HK-2 (cell line): ENCODE results near the gene DYNC1LI2.
A peak's percentile ranks its signal among the peaks of the same experiment; 100 is the strongest.
"Not testable (repeated sequence)": the region's sequence is repeated elsewhere in the genome, so short reads cannot be mapped to it uniquely, and the experiment has no call there.

ENCODE experiments used
- DNase-seq: peaks from one replicate; pipeline ENCODE4 v3.0.0-alpha.2; 2018; ENCODE audit not compliant: unreplicated experiment

Gene DYNC1LI2

DNA sequence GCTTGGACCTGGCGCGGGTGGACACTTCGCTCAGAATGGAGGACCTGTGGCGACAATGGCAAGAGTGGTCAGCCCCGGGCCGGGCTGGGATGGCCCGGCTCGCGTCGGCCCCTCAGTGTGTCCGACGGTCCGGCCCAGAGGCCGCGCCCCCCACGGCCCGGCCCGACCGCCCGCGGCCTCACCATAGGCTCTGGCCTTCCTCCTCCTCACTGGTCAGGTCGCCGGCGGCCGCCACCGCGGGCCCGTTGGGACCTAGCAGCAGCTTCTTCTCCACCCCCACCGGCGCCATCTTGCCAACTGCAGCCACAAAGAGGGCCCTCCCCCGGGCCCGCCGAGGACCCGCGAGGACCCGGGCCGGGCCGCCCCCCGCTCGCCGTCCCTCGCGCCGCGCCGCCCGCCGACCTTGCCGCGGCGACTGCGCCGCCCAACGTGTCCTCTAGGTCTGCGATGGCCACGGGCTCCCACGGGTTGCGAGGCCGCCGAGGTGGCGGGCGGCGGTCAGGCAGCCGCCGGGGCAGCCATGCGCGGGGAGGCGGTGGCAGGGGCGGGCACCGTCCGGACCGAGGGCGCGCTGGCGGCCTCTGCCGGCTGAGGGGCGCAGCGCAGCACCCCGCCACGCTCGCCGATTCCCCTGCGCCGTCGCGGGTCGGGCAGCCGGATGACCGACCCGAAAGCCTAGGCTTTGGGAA lies at the start of gene DYNC1LI2:
Gene DYNC1LI2 (minus strand): TSS at position 307 of the 689 bp plus-strand sequence. CDS start 18 bp downstream, at position 289.
- DNase-seq: peak; percentile 83

DNA sequence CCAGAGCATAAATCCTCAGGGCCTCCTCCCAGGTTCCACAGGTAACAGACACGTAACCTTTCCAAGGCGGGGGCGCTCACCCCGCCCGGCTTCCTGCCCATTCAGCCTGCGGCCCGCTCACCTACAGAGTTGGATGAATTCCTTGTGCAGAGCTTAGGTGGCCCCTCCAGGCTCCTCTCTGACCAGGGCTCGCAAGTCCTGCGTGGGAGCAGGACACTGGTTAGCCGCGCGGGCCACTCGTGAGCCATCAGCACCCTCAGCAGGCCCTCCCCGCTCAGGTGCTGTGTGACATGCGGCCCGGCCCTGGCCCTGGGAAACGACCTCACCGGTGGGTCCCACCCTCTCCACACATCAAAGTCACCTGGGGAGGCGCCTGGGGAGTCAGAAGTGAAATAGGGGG lies 49.4 kb upstream of the DYNC1LI2 start:
- DNase-seq: no peak

DNA sequence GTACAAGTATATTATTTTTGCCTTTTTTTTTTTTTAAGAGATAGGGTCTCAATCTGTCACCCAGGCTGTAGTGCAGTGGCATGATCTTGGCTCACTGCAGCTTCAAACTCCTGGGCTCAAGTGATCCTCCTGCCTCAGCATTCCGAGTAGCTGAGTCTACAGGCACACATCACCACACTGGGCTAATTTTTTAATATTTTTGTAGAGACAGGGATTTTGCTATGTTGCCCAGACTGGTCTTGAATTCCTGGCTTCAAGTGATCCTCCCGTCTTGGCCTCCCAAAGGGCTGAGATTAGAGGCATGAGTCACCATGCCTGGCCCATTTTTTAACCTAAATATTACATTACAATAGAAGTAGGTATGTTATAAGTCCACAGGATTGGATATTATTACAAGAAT lies 46.8 kb upstream of the DYNC1LI2 start:
- DNase-seq: no peak

DNA sequence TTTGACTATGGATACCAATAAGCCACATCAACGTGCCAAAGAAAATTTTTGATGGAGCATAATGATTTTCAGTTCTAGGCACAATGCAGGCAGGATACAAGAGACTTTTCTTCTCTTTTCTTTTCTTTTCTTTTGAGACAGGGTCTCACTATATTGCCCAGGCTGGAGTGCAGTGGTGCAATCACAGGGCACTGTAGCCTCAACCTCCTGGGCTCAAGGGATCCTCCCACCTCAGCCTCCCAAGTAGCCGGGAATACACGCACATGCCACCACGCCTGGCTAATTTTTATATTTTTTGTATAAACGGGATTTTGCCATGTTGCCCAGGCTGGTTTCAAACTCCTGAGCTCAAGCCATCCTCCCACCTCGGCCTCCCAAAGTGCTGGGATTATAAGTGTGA lies 42.6 kb upstream of the DYNC1LI2 start:
- not testable (repeated sequence) for DNase-seq

DNA sequence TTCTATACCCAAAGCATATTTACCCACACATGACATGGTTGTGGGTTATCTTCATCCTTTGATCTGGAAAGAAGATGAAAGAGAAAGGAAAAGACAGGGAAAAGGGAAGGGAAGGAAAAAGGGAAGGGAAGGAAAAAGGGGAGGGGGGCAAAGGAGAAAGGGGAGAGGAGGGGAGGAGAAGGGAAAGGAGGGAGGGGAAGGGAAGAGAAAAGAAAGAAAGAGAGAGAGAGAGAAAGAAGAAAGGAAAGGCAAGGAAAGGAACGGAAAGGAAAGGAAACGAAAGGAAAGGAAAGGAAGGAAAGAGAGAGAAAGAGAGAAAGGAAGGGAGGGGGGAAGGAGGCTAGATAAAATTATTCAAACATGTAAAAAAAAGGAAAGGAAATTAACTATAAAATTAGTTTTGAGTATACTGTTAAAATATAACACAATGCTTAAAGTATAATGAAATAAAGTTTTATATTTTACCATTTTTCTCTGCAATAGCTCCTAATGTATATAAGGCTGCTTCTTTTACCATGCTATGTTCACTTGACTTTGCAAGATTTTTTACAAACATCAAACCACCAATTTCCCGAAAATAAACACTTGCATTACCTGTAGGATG lies 38.8 kb upstream of the DYNC1LI2 start:
- no peak for DNase-seq

DNA sequence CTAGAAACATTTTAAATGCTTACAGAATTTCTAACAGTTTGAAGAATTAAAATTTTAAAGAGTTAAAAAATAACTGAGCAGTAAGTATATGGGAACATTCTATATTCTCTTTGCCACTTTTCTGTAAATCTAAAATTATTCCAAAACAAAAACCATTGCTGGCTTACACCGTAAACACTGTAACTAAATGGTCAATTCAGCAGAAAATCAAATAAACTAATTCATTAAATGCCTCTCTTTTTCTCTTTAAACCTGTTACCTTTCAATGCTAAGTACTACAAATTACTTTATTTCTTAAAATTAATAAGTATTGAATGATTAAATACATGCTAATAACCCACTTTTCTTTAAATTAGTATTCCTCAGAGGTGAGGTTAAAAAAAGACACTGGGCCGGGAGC lies 36.0 kb upstream of the DYNC1LI2 start:
- no peak for DNase-seq

DNA sequence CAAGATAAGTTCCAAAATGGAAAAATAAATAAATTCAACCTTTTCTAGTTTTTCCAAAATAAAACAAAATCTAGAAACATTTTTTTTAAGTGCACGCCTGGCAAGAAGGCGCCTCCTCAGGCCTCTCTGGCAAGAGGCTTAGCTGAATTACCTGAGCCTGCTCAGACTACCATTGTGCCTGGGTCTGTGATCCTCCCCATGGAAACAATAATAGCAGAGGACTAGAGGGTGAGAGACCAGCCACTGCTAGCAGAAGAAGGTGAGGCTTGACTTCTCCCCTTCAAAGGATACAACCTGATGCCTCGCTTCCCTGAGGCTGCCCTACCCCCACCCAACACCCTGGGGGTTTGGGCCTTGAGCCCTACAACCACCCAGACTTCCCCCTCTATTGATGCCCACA lies 35.1 kb upstream of the DYNC1LI2 start:
- no peak for DNase-seq

DNA sequence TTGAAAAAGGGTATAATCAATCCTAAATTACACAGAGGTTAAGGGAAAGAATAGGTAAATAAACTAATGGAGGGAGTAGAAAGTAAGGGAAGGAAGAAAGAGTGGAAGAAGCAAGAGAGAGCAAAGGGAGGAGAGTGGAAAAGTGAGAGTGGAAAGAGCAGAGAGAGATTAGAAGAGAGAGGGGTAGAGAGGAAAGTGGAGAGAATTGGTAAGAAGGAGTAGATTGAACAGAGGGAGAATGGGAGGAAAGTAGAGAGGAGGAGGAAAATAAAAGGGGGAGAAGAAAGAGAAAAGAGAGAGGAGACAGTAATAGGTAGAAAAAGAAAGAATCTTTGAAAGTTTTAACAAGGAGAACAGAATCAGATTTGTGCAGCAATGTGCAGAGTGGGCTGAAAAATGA lies 25.0 kb upstream of the DYNC1LI2 start:
- DNase-seq: no peak

DNA sequence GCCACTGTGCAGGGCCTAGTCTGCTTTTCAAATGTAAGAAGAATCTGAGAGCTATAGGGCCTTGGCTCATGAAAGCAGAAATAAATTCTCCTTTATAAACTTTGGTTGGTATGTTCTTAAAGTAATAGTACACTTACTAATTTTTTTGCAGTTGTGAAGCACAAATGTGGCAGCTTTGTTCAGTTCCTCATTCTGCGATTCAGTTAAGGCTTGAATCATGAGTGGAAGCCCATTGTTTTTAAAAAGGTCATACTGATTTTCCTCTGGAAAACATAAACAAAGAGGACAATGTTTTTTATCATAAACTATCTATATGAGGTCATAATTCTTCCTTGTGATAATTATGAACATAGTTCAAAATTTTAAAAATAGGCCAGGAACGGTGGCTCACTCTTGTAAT lies 23.6 kb upstream of the DYNC1LI2 start:
- DNase-seq: no peak

DNA sequence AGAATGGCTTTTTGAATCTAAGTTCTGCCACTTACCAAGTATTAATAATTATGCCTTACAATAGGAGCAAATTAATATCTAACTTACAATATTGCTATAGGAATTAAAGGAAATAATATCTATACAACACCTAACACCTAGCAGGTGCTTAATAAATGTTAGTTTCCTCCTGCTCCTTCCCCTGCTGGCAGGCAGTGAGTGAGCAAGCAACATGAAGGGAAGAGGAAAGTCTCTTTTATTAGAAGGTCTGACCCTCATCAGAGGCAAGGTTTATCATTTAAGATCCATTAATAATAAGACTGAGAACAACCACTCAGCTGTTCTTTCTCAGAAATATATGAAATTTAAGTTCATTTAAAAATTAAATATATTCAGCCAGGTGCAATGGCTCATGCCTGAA lies 6.7 kb upstream of the DYNC1LI2 start:
- DNase-seq: no peak

DNA sequence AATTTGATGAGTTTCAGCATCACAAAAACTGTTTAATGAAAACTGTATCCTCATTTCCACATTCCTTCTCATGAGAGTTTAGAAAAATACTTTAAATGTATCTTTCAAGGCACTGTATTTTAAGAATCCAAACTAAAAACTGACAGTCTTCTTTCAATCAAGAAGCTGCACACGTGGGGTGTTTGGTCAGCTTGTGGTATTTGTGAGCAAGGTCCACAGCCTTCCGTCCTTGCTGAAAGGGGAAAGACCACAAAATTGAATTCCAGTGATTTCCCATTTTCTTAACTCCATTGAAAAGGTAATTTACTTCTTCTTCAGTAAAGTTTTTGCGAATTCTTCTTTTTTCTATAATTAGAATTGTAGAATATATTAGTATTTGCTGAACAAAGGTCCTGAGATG lies 3.4 kb upstream of the DYNC1LI2 start:
- DNase-seq: no peak

DNA sequence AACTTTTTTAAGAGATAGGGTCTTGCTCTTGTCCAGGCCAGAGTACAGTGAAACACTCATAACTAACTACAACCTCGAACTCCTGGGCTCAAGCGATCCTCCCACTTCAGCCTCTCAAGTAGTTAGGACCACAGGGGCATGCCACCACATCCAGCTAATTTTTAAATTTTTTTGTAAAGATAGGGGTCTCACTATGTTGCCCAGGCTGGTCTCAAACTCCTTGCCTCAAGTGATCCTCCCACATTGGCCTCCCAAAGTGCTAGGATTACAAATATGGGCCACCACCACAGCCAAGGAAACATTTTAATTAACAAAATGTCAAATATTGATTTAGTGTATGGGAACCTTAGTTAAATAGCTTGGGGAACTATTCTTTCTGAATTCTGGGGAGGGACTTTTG lies 2.8 kb upstream of the DYNC1LI2 start:
- no peak for DNase-seq

DNA sequence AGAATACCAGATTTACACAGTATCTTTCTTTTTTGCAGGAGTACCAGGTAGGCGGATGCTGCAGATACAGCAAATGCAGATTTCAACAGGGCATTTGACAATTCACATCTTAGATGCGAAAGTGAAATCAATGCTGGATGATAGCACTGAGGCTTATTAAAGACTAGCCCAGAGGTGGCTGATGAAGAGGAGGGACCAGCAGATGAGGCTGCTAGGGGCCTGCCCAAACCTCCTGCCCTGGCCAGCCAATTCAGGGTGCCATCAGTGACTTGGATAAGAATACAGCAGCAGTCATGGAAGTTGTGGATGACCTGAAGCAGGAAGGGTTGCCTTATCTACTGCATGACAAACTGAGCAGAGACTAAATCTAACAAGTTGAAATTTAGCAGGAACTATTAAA lies 1.5 kb upstream of the DYNC1LI2 start:
- no peak for DNase-seq

DNA sequence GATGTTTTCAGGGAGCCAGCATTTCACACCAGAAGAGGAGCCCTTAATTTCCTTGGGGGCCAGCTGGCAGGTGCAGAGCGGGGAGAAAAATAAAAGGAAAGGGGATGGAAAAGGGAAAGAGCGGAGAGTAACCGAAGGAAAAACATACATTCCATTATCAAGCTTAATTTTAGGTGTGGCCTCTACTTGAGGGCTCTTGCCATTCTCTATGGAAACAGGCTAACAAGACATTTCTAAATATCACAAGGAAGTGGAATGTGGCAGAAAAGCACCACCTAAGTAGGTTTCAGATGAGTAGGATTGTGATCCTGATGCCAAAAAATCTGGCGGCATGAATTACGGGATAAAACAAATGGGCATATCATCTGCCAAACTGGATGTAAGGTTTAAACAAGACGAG lies 970 bp upstream of the DYNC1LI2 start:
- no peak for DNase-seq

DNA sequence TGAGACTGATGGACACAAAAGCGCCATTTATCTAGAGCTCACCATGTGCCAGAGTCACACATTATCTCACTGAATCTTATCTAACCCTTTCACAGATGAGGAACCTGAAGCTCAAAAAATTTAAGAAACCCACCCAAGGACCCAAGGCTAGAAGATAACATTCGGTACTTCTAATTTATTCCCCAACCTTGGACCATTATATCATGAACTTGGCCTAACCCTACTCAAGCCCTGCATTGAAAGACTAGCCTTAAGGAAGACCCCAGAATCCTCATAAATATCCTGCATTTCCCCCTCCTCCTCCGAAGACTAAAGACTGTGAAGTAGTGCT lies 548 bp upstream of the DYNC1LI2 start:
- no peak for DNase-seq

DNA sequence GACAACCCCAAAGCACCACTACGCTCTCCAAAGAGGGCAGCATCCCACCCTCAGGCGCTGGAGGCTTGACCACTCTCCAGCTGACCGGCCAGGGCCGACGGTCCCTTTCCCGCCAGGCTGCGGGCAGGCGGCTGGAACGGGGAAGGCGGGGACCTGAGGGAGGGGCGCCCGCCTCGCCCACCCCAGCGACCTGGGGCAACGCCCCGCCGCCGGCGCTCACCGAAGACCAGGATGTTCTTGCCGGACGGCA lies 431 bp downstream of the DYNC1LI2 start:
- DNase-seq: peak; percentile 49

DNA sequence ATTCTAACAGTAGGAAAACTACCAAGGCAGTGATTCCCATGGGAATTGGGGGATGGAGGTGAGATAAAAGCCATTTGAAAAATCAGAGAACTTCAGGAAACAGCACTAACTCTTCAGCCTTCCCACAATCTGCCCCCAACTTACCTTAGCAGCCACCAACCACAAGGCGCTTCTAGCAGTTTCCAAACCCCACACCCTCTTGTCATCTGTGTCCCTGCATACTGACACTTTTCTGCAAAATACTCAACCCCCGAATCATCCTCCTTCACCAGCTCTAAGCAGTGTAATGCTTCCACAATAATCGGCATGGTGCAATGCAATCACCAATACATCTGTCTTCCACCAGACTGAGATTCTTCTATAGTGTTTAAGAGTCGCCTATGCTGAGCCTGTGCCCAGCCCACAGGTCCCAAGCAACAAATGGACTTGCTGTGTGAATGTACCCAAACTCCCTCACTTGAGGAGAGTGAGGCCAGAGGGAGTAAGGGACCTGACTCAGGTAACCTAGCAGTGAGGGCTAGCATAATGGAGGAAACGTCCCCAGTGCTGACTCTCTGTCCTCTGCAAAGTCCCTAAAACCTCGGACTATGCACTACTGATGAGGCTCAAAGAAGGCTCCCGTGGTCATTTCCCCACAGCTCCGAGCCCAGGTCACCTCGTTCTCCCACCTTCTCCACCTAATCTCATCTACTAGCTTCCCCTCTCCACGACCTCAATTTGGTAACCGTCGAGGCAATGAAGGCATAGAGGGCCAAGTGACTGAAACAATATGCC lies 943 bp downstream of the DYNC1LI2 start:
- DNase-seq: peak; percentile 14

DNA sequence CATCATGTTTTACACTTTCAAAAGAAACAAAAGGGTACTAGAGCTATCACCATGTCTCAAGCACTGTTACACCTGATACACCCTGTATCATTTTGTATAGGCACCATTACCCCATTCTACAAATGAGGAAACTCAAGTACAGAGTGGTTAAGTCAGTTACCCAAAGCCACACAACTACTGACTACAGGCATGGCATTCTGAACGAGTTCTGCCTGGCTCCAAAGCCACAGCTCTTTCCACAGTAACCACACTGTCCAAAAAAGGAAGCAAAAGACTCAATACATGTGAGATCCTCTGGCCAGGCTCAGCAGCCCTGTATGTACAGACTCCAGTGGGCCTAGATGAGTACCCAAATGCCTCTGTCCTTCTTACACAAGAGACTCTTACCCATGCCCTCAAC lies 4.7 kb downstream of the DYNC1LI2 start:
- no peak for DNase-seq

DNA sequence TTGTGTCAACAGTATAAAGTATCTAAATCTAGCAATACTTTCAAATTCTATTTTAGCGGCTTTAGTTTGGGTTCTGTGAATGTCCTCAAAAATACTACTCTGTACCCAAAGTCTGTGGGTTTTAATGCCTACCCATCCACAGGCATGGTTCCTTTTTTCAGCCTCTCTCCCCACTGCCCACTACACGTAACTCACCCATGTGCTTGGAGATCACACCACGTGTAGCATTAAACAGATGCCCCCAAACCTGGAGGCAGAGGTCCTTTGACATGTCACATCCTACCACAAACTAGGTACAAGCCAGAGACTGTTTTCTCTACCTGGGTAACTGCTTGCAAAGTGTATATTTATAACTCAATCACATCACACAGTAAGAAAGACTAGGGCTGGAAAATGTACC lies 5.4 kb downstream of the DYNC1LI2 start:
- DNase-seq: no peak

DNA sequence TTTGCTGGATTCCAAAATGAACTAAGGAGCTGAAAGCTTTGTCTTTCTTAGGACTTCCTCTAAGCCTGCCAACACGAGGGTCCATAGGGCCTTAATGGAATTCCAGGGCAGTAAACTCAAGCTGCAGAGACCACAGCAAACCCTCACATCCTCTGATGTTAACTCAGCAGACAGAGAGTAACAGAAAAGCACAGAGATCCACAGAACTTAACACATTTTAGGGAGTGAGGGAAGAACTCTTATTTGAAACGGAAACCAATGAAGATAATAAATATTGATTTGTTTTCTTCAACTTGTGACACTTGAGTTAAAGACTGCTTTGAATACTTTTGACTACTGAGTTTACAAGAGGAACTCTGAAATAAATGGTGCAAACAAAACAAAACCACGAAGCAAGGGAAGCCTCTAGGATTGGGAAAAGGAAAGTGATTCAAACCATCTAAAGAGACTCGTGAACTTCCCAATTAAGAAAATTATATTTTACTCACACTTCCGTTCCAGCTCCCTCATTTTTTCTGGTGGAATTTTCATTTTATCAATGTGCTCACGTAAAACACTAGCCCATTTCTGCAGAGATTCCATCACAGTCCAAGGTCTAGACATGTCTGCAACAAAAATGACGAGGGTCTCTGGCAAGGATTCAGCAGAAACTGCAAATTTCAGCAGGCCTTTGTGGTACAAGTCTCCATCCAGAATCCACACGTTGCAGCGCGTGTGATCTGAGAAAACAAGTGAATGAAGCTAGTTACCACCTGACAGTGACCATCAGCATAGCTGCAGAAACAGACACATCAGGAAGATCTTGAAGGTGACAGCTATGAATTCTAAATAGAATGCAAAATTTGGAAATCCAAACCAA lies 9.2 kb downstream of the DYNC1LI2 start:
- no peak for DNase-seq

DNA sequence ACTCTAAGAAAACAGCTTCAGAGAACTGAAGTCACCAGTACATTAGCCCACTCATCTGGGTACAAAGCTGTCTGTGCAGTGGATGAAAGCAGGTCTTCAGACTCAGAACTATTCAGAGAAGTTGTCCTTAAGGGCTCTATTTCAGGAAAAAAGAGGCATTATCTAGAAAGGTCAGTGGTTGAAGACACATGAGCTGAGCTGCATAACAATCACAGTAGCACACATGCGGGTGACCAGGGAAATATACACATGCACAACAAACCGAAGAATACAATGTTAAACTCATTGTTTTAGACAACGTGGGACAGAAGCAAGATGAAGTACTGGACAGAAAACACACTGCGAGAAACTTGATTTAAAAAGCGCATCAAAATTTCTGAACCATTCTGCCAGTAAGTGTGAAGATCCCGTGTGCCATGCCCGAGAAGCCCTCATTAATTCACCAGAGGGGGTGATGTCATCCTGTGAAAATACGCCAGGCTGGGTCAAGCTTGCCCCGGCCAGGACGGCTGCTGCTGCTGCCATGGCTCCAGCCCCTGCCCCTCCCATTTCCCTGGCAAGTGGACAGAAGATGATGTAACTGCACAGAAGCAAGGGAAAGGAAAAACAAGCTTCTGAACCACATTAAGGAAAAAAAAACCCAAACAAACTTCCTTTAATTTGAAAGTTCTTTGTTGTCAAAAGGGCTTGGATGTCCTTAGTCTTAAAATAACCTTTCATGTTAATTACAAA lies 10.1 kb downstream of the DYNC1LI2 start:
- DNase-seq: peak; percentile 70

DNA sequence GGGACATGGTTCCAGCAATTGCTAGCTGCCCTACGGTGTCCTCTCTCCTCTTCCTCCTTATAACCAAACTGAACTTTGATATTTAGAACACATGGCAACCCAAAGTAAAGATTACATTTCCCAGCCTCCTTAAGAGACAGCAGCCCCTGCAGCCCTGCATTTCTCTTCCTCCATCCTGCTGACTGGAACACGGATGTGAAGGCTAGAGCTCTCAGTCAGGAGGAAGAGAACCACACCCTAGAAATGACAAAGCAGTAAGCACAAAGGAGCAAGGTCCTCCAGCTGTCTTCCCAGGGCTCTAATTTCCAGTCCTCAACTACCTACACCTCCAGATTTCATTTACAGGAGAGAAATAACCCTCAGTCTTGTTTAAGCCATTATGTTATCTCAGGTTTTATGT lies 10.9 kb downstream of the DYNC1LI2 start:
- DNase-seq: no peak
